ENCODE data around the gene SPATA18.
"Not testable (repeated sequence)": the region's sequence is repeated elsewhere in the genome, so short reads cannot be mapped to it uniquely, and the experiment has no call there.

SPATA18 gene

DNA sequence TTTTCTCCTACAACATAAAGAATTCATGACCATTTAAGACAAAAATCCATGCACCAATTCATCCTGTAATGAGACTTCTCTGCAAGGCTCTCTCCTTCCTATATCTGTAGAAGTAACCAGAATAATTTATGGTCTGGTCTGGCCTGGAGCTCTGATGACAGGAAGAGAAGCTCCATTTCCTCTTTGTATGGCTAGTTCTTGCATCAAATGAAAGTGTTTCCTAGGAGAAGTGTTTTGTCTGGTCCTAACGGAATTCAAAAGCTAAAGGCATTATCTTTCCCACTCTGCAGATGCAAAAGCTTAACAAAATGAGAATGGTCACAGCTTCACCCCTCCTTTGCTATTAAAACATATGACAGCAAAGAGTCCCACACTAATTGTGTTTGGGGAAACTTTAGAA is 55.1 kb downstream of the SPATA18 start:
- no peak for DNase-seq (ENCODE audit: low spot score)
- FAIRE-seq: no peak

DNA sequence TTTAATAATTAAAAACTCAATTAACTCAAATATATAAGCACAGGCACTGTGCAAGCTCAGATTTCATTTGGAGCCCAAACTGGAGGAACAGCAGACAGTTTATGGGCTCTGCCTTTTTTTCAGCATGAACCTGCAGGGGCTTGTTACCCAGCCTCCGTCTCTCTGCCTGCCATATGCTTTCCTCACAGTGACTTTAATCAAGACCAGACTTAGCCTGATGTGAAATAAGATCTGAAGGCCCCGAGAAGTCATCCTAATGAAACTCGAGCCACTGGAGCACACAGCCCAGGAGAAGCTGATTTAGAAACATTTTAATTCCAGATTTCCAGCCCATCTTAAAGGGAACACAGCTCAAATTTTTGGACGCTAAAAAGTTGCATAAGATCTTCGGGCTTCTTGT is 55.6 kb downstream of the SPATA18 start:
- DNase-seq (ENCODE audit: low spot score): no peak
- FAIRE-seq: no peak

- no peak for FAIRE-seq
These were observed 56.2 kb downstream of the SPATA18 start for GRCh38 chr4:52107336-52107735.

DNA sequence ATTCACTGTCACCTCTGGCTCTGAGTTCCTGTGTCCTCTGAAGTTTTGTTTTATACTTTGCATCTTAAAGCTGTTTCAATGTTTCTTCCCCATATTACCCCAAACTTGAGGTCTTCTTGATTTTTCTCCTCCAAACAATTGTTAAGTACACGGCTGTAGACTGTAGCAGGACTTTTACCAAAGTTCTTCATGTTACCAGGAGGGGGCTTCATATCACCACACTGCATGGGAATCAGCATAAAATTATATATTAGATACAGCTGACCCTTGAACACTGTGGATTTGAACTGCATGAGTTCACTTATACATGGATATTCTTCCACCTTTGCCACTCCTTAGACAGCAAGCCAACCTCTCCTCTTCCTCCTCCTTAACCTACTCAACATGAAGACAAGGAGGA is 56.6 kb downstream of the SPATA18 start:
- DNase-seq (ENCODE audit: low spot score) (no peak), FAIRE-seq (no peak)

More at GRCh38 chr4:52107336-52107735, 56.2 kb downstream of the SPATA18 start:
- no peak for DNase-seq (ENCODE audit: low spot score)

DNA sequence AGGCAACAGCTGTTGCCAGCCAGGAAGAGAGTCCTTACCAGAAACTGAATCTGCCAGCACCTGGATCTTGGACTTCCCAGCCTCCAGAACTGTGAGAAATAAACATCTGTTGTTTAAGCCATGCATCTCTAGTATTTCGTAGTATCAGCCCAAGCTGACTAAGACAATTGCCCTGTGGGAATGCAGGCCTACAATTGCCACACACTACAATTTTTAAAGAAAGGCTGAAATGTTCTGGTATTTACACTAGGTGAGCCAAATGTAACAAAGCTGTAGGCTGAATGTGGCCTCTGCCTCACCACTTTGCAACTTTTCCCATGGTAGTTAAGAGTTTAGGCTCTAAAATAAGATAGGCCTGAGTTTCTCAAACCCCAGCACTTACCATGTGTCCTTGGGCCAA is 59.1 kb downstream of the SPATA18 start:
- DNase-seq (ENCODE audit: low spot score): no peak
- no peak for FAIRE-seq

DNA sequence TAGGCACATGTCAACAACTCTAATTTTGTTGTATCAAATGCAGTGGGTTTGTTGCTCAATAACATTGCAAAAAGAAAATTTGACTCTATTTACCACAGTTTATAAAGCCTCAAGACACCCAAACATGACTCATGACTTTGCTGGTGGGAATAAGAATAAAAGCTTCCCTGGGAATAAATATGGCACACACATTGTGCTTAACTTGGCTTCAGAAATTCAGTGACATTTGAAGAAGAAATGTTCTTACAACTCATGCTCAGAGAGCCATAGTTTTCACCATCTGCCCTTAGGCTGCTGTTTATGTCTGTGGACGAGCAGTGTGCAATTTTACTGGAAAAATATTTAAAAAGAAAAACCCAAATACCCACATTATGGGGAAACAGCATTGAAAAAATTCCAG is 60.9 kb downstream of the SPATA18 start:
- no peak for DNase-seq (ENCODE audit: low spot score)
- FAIRE-seq: no peak

GRCh38 chr4:52112411-52112810 is 61.3 kb downstream of the SPATA18 start:
- no peak for DNase-seq (ENCODE audit: low spot score)
- no peak for FAIRE-seq

DNA sequence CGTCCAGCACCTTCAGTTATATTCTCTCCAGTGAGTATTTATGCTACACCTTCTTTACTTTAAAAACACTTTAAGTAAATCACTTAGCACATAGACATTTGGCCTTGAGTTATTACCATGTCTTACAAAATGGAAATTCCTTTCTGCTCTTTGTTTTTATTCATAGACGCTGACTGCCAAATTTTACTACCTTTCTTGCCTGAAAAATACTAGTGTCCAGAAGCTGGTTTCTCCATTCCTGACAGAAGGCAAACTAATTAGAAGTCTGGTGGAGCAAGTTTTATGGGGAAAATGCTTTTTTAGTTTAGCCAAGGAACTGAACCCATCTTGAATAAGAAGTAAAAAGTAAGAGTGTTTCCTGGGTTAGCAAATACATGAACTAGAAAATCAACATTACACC is 65.5 kb downstream of the SPATA18 start:
- no peak for FAIRE-seq
- DNase-seq (ENCODE audit: low spot score): no peak

- FAIRE-seq (no peak), DNase-seq (ENCODE audit: low spot score) (no peak)
These were observed 75.1 kb downstream of the SPATA18 start for GRCh38 chr4:52126226-52126625.

DNA sequence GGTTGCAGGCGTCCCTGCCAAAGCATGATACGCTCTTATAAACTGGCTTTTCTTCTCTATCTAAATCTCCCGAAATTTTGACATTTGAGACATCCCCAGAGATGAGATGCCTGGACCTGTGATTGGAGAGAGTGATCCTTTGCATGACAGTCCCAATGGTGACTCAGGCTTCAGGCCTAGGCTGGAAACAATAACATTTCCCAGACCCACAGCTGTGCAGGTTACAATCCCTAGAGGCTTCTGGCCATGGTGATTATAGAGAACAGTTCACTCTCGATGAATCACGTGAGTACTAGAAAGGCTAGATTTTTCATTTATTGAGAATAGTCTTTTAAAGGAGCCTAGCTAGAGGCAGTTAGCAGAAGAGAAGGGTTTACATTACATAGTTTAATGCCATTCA is 75.9 kb downstream of the SPATA18 start:
- no peak for FAIRE-seq

DNA sequence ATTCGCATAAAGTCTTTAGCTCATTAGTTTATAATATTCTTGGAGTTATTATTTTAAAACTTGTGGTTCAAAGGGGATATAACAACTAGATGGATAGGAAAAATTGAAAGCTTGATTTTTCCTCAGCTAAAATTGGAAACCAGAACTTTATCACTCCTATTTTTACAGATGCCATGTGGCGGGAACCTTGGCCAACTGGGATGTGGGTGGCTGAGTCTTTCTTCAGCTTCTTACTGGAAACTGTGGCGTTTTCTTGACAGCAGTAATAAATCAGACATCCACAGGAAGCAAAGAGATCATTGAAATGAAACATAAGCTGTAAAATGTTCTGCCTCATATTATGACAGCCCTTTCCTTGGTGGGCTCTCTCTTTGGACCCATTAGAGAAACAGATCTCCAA is 84.1 kb downstream of the SPATA18 start:
- DNase-seq (ENCODE audit: low spot score): no peak
- FAIRE-seq: no peak

More for the DNA sequence above, 75.9 kb downstream of the SPATA18 start:
- no peak for DNase-seq (ENCODE audit: low spot score)

GRCh38 chr4:52137152-52137551 is 86.0 kb downstream of the SPATA18 start:
- FAIRE-seq; DNase-seq (ENCODE audit: low spot score): not testable (repeated sequence)

GRCh38 chr4:52142816-52143215 is 91.7 kb downstream of the SPATA18 start:
- FAIRE-seq (no peak), DNase-seq (ENCODE audit: low spot score) (no peak)

DNA sequence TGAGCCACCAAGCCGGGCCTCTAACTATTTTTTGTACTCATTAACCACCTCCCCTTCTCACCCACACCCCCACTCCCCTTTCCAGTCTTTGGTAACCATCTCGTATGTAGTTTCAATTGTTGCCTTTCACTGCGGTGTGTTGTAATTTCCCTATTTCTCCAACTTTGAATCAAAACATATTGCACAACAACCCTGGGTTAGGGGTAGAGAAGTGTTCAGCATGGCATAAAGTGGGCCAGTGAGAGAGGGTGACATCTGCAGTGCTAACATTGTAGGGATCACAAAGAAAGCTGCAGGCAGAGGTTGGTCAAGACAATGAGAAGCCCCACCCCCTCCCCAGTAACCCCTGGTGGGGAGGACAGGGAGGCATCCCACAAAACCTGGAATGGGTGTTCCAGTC is 92.7 kb downstream of the SPATA18 start:
- DNase-seq (ENCODE audit: low spot score) (no peak), FAIRE-seq (no peak)

GRCh38 chr4:52144372-52144771 is 93.3 kb downstream of the SPATA18 start:
- DNase-seq (ENCODE audit: low spot score) (no peak), FAIRE-seq (no peak)

Measured in RCC 7860 (cell line).